Lung (tissue), 12 donors: Measurements from ENCODE around the gene MMP14. TPM values are rescaled to one million over a fixed set of nuclear protein-coding genes. Genes with fewer than 3 reads are reported as not detected.

Experiments
- ATAC-seq: fragments of 200-7000 bp; cut with Tn5 transposase; one replicate; pipeline ENCODE4 v1.9.1; 2020; ENCODE audit warnings: moderate number of reproducible peaks; ENCODE audit not compliant: insufficient read depth, low FRiP score
- DNase-seq, 3 donors: peaks; one replicate each; pipeline ENCODE4 v3.0.0-alpha.2; 2013 to 2017
- H3K27ac ChIP-seq, 2 donors: one replicate each; pipeline ENCODE4 v1.5.1; 2013; ENCODE audit warnings: mild to moderate bottlenecking in 2 of 2, moderate library complexity in 2 of 2, control low read depth in 1 of 2, inconsistent platforms in 1 of 2, low read depth in 1 of 2, low read length in 1 of 2
- H3K27me3 ChIP-seq, 3 donors: one replicate each; pipeline ENCODE4 v1.5.1; 2013; ENCODE audit warnings: low read length in 2 of 3; ENCODE audit not compliant: control insufficient read depth in 3 of 3, insufficient read depth in 3 of 3
- H3K36me3 ChIP-seq, 4 donors: one replicate each; pipeline ENCODE4 v1.5.1; 2013; ENCODE audit warnings: low read length in 4 of 4, mild to moderate bottlenecking in 1 of 4, moderate library complexity in 1 of 4; ENCODE audit not compliant: control insufficient read depth in 4 of 4, insufficient read depth in 4 of 4
- H3K4me1 ChIP-seq, 5 donors: one replicate each; pipeline ENCODE4 v1.5.1; 2013; ENCODE audit warnings: low read length in 5 of 5, mild to moderate bottlenecking in 2 of 5, moderate library complexity in 1 of 5; ENCODE audit not compliant: control insufficient read depth in 5 of 5, insufficient read depth in 5 of 5
- H3K4me3 ChIP-seq: one replicate; pipeline ENCODE4 v1.5.1; 2013; ENCODE audit warnings: mild to moderate bottlenecking, control low read depth, moderate library complexity
- H3K9ac ChIP-seq, 2 donors: one replicate each; pipeline ENCODE4 v1.5.1; 2013; ENCODE audit warnings: low read length in 2 of 2, control low read depth in 1 of 2; ENCODE audit not compliant: insufficient read depth in 1 of 2
- H3K9me3 ChIP-seq, 4 donors: one replicate each; pipeline ENCODE4 v1.5.1; 2013; ENCODE audit warnings: low read length in 3 of 4, mild to moderate bottlenecking in 1 of 4, moderate library complexity in 1 of 4; ENCODE audit not compliant: control insufficient read depth in 4 of 4, insufficient read depth in 3 of 4
- WGBS, 2 donors: extraction: QIAGEN DNeasy Blood & Tissue Kit; methylation state at CpG; one replicate each; pipeline ENCODE4 v1.1.7; 2013; 5-methylcytosine and 5-hydroxymethylcytosine counted together
- polyA plus RNA-seq, 2 donors: library from polyadenylated mRNA; stranded (reverse); fragments of 200-250 nt; gene quantifications; one replicate each; pipeline ENCODE4 v1.2.1, GENCODE V29; 2013
- total RNA-seq, 2 donors: library from RNA; depleted of rRNA in 1 of 2; stranded (reverse); fragments of >200 nt in 1 of 2; gene quantifications; one replicate each; pipeline ENCODE4 v1.2.1, GENCODE V29; 2014 to 2021
- TF ChIP-seq, protein P1 (sequence below): IDR thresholded peaks from 2 replicates; pipeline ENCODE4 v1.5.1; 2012; ENCODE audit warnings: mild to moderate bottlenecking; ENCODE audit errors: control extremely low read depth, extremely low read depth
- donor health status: control.
- donor health status: control.
- donor health status: Bipolar disorder and iron deficiency.
- donor health status: healthy.
- donor health status: DM: yes; HTN: yes; CAD: no.

MMP14 gene
- total and polyA plus RNA-seq, 4 donors = 121 to 162 (median 135) TPM

DNA sequence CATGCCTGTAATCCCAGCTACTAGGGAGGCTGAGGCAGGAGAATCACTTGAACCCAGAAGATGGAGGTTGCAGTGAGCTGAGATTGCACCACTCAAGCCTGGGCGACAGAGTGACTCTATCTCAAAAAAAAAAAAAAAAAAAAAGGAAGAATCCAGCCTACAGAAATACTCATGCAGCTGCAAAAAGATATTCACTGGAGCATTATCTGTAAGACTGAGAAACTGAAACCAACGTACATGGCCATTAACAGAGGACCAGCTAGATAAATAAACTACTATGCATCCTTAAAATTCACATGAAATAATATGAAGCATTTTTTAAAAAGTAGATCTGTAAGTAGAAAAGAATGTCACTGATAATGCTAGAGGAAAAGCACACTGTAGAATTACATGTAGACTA lies 24.7 kb upstream of the MMP14 start:
- TF ChIP-seq, protein P1, sequence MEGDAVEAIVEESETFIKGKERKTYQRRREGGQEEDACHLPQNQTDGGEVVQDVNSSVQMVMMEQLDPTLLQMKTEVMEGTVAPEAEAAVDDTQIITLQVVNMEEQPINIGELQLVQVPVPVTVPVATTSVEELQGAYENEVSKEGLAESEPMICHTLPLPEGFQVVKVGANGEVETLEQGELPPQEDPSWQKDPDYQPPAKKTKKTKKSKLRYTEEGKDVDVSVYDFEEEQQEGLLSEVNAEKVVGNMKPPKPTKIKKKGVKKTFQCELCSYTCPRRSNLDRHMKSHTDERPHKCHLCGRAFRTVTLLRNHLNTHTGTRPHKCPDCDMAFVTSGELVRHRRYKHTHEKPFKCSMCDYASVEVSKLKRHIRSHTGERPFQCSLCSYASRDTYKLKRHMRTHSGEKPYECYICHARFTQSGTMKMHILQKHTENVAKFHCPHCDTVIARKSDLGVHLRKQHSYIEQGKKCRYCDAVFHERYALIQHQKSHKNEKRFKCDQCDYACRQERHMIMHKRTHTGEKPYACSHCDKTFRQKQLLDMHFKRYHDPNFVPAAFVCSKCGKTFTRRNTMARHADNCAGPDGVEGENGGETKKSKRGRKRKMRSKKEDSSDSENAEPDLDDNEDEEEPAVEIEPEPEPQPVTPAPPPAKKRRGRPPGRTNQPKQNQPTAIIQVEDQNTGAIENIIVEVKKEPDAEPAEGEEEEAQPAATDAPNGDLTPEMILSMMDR = no peak
- no peak overlapping the region for H3K9ac ChIP-seq
- 38 to 52% methylated on average over 2 of the region's 2 CpGs for WGBS, 2 donors
- H3K36me3 ChIP-seq = peaks cover 0 to 1% (median 0%) of the 10 kb centered on the region in 4 donors
- no peak overlapping the region for H3K27ac ChIP-seq
- H3K9me3 ChIP-seq = no peaks in the 10 kb centered on the region
- no peak for DNase-seq
- H3K4me1 ChIP-seq = peaks cover 0 to 9% (median 0%) of the 10 kb centered on the region in 5 donors
- no peak overlapping the region for H3K4me3 ChIP-seq
- no peak for ATAC-seq
- H3K27me3 ChIP-seq = no peaks in the 10 kb centered on the region

DNA sequence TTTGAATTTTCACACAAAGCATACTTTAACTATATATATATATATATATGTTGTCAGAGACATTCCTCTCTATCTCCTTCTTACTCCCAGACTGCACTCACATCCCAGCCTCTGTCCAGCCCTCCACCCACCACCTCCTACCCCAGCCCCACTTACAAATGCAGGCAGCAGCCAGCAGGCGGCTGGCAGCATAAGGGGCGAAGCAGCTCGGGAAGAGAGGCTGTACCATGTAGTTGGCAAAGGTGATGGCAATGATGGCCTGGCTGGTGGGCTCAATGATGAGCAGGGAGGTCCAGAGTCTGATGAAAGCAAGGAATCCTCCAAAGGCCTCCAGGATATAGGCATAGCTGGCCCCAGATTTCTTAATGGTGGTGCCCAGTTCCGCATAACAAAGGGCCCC lies 23.6 kb upstream of the MMP14 start:
- no peak overlapping the region for H3K27ac ChIP-seq
- H3K36me3 ChIP-seq = peaks cover 0 to 1% (median 0%) of the 10 kb centered on the region in 4 donors
- no peaks in the 10 kb centered on the region for H3K9me3 ChIP-seq
- no peak overlapping the region for H3K9ac ChIP-seq
- no peak for DNase-seq
- 90 to 97% methylated on average over 4 of the region's 4 CpGs for WGBS, 2 donors
- TF ChIP-seq, protein P1 = no peak
- no peaks in the 10 kb centered on the region for H3K27me3 ChIP-seq
- H3K4me1 ChIP-seq = peaks cover 0 to 9% (median 1%) of the 10 kb centered on the region in 5 donors
- no peak for ATAC-seq
- no peak overlapping the region for H3K4me3 ChIP-seq

DNA sequence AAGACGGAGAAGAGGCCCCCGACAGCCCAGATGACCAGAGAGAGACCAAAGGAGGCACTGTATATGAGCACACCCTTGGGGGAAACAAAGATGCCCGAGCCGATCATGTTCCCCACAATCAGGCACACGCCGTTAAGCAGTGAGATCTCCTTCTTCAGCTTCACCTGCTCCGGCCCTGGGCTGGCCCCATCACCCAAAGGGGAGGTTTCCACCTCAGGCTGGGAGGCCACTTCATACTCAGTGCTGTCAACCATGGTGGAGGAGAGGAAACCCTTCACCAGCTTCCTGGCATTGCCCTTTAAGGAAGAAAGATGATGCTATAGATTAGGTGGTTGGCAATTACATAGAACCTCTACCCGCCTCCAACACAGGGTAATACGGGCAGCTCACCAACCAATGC lies 23.2 kb upstream of the MMP14 start:
- H3K9me3 ChIP-seq = no peaks in the 10 kb centered on the region
- no peak overlapping the region for H3K27ac ChIP-seq
- H3K4me1 ChIP-seq = peaks cover 0 to 13% (median 2%) of the 10 kb centered on the region in 5 donors
- no peak overlapping the region for H3K4me3 ChIP-seq
- H3K9ac ChIP-seq = no peak overlapping the region
- TF ChIP-seq, protein P1 = no peak
- H3K27me3 ChIP-seq = no peaks in the 10 kb centered on the region
- H3K36me3 ChIP-seq = peaks cover 0 to 1% (median 0%) of the 10 kb centered on the region in 4 donors
- WGBS, 2 donors = 85 to 91% methylated on average over 9 of the region's 9 CpGs
- no peak for DNase-seq
- no peak for ATAC-seq

DNA sequence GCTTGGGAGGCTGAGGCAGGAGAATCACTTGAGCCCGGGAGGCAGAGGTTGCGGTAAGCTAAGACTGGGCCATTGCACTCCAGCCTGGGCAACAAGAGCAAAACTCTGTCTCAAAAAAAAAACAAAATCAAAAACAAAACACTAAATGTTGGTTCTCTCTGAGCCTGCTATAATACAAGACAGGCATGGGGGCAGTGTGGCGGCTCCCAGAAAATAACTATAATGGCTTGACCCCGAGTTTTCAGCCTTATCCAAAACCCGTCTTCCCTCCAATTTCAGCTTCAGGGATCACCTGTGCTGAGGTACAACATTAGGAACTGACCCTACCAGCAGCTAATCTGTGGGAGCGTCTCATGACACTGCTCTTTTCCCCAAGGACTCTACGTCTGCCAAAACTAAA lies 22.0 kb upstream of the MMP14 start:
- Histone ChIP-seq H3K4me3 (no peak overlapping the region), H3K27ac (no peak overlapping the region), H3K4me1 (peaks cover 0 to 19% (median 5%) of the 10 kb centered on the region in 5 donors), H3K36me3 (peaks cover 0 to 1% (median 0%) of the 10 kb centered on the region in 4 donors), H3K9me3 (no peaks in the 10 kb centered on the region), H3K27me3 (no peaks in the 10 kb centered on the region), H3K9ac (no peak overlapping the region)
- no peak for DNase-seq
- 90 to 94% methylated on average over 7 of the region's 7 CpGs for WGBS, 2 donors
- ATAC-seq = no peak
- TF ChIP-seq, protein P1 = no peak
